Nephron (organoid): Measurements from ENCODE around the gene SMC4.

ENCODE experiments used
- H3K27ac Mint-ChIP-seq, 3 experiments: 2 replicates each; pipeline ENCODE4 v1.8.0; 2020; ENCODE audit warnings: mixed read lengths in 3 of 3, mild to moderate bottlenecking in 2 of 3, moderate library complexity in 1 of 3
- H3K27me3 Mint-ChIP-seq: 2 replicates; pipeline ENCODE4 v1.8.0; 2021; ENCODE audit warnings: low read depth, mild to moderate bottlenecking, moderate library complexity, mixed read lengths
- H3K36me3 Mint-ChIP-seq: 2 replicates; pipeline ENCODE4 v1.8.0; 2020; ENCODE audit warnings: low read depth, mixed read lengths
- H3K4me1 Mint-ChIP-seq: 2 replicates; pipeline ENCODE4 v1.8.0; 2020; ENCODE audit warnings: mixed read lengths
- H3K4me3 Mint-ChIP-seq, 3 experiments: 2 replicates each; pipeline ENCODE4 v1.8.0; 2020; ENCODE audit warnings: mild to moderate bottlenecking in 3 of 3, mixed read lengths in 3 of 3, moderate library complexity in 2 of 3
- H3K9me3 Mint-ChIP-seq: 2 replicates; pipeline ENCODE4 v1.8.0; 2020; ENCODE audit warnings: mixed read lengths
- CTCF ChIP-seq, 3 experiments: fragments of 200-600 bp; sonication (generic); IDR thresholded peaks; one replicate each; pipeline ENCODE4 v1.5.0; 2021; ENCODE audit warnings: antibody characterized with exemption in 3 of 3; ENCODE audit not compliant: unreplicated experiment in 3 of 3

The SMC4 gene

DNA sequence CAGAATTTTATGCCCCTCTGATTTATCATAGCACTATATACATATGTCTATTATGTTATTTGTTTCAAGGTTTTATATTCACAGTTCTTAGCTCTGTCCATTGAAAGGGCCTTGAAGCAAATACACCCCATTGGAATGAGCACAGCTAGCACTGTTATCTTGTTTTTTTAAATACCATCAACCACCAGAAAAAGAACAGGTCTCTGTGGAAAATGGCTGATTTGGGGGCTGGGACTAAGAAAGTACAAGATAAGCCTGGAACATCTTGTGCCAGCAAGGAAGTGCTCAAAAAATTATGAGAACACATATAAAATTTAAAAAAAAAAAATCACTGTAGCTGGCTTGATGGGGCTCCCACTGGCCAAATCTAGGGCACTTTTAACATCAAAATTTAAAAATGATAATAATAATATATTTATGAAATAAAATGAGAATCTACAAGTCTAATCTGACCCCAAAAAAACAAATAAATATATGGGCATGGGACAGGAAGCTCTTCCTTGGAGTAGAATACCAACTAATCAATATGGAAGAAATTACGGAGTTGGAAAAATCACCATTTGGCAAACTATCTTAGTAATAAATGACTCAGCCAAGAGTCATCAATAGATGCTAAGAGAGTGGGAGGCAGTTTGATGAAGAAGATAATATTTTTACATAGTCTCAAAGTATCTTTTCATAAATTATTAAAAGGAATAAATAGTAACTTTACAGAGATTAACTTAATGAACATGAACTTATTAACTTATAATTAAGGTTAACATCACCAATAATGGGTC lies 20.9 kb upstream of the SMC4 start:
- Mint-ChIP-seq H3K4me1 (no peaks in the 10 kb centered on the region), H3K36me3 (peaks cover 30% of the 10 kb centered on the region), H3K27ac (no peak overlapping the region), H3K4me3 (no peak overlapping the region), H3K9me3 (no peaks in the 10 kb centered on the region), H3K27me3 (no peaks in the 10 kb centered on the region)
- no peak for TF ChIP-seq CTCF (IDR thresholded peaks at IDR 0.05; ENCODE audit: unreplicated experiment in 3 of 3)

DNA sequence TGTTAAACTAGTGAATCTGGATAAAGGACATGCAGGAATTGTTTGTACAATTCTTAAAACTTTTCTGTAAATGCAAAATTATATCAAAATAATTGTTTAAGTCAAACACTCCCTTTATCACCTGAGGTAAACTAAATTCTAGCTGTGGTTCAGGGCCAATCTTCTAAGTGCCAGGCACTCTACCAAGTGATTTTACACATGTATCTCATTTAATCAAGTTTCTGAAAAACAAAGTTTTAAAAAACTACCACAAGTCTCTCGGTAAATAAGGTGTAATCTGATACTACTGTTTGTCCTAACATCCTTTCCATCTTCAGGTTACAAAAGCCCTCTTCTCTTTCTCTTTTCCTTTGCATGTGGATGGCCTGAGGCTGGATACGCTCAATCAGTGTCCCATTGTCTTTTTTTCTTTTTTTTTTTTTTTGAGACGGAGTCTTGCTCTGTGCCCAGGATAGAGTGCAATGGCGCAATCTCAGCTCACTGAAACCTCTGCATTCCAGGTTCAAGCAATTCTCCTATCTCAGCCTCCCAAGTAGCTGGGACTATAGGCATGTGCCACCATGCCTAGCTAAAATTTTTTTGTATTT lies 19.7 kb upstream of the SMC4 start:
- Mint-ChIP-seq H3K4me1 (no peaks in the 10 kb centered on the region), H3K9me3 (no peaks in the 10 kb centered on the region), H3K27me3 (no peaks in the 10 kb centered on the region), H3K4me3 (no peak overlapping the region), H3K27ac (no peak overlapping the region), H3K36me3 (peaks cover 18% of the 10 kb centered on the region)
- TF ChIP-seq CTCF (IDR thresholded peaks at IDR 0.05; ENCODE audit: unreplicated experiment in 3 of 3): no peak

DNA sequence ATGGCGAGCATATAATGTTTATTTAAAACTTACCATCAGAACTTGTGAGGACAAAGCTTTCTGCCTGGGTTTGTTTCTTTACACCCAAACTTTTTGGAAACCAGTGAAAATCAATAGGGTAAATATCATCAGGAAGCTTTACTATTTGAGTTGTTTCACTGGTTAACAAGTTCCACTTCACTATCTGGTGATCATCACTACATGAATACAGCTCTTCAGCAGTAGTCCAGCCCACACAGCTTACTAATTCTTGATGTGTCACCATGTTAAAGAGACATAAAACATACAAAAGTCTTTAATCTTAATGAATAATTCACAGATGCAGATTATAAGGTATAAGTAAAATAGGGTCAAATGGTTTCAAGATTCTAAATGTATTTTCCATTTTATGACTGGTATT lies 18.0 kb upstream of the SMC4 start:
- Mint-ChIP-seq H3K27me3 (no peaks in the 10 kb centered on the region), H3K36me3 (peaks cover 13% of the 10 kb centered on the region), H3K4me3 (no peak overlapping the region), H3K4me1 (no peaks in the 10 kb centered on the region), H3K27ac (no peak overlapping the region), H3K9me3 (no peaks in the 10 kb centered on the region)
- no peak for TF ChIP-seq CTCF (IDR thresholded peaks at IDR 0.05; ENCODE audit: unreplicated experiment in 3 of 3)

DNA sequence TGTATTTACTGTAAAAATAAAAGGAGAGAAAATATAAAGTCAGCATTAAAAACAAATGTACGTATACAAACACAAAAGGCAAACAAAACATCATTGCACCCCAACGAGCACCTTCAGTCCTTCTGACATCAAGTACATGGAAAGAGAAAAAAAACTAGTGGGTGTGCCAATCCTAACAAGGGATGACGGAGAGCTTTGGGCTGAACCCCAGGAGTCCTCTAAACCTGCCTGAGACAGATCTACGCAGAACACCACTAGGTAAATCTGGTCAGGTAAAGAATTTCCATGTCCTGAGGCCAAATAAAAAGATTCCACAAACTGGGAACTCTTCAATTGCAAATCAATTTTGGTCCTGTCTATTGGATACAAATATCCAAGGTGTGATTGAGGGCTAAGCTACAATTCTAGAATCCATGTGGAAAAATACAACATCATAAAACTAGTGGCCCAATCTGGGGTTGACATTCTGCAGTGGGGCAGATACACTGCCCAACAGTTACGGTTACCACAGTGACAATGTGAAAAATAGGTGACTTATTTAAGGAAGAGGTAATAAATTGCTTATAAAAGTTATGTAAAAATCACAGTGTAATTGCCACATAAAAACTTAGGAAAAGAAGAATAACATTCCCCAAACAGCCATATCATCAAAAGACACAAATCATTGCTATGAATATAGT lies 14.7 kb upstream of the SMC4 start:
- H3K4me3 Mint-ChIP-seq: no peak overlapping the region
- no peak overlapping the region for H3K27ac Mint-ChIP-seq
- no peaks in the 10 kb centered on the region for H3K4me1 Mint-ChIP-seq
- H3K36me3 Mint-ChIP-seq: peaks cover 15% of the 10 kb centered on the region
- H3K9me3 Mint-ChIP-seq: no peaks in the 10 kb centered on the region
- no peak for TF ChIP-seq CTCF (IDR thresholded peaks at IDR 0.05; ENCODE audit: unreplicated experiment in 3 of 3)
- no peaks in the 10 kb centered on the region for H3K27me3 Mint-ChIP-seq

- H3K27me3 Mint-ChIP-seq: no peaks in the 10 kb centered on the region
- H3K27ac Mint-ChIP-seq: no peak overlapping the region
- H3K4me3 Mint-ChIP-seq: no peak overlapping the region
- TF ChIP-seq CTCF (IDR thresholded peaks at IDR 0.05; ENCODE audit: unreplicated experiment in 3 of 3): no peak
- no peaks in the 10 kb centered on the region for H3K4me1 Mint-ChIP-seq
- peaks cover 7% of the 10 kb centered on the region for H3K36me3 Mint-ChIP-seq
- no peaks in the 10 kb centered on the region for H3K9me3 Mint-ChIP-seq
Measured at GRCh38 chr3:160390565-160391138, 8.8 kb upstream of the SMC4 start.
